Measurements from ENCODE around the gene SRD5A3. TPM values are rescaled to one million over a fixed set of nuclear protein-coding genes. Genes with fewer than 3 reads are reported as not detected.

SRD5A3 gene
- total and polyA plus RNA-seq, 4 donors = 5.2 to 18.2 (median 9.5) TPM

DNA sequence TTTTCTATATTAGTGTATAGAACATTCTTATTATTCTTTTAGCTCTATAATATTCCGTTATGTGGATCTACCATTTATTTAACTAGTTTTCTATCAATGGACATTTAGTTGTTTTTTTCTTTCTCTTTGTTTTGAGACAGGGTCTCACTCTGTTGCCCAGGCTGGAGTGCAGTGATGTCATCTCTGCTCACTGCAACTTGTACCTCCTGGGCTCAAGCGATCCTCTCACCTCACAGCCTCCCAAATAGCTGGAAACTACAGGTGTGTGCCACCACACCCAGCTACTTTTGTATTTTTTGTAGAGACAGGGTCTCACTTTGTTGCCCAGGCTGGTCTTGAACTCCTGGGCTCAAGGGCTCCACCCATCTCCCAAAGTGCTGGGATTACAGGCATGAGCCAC, 60.5 kb downstream of the SRD5A3 start:
- no peaks in the 10 kb centered on the region for H3K9me3 ChIP-seq (ENCODE audit: control insufficient read depth in 4 of 4, low read length in 3 of 4)
- H3K27me3 ChIP-seq (ENCODE audit: control insufficient read depth in 4 of 4, insufficient read depth in 4 of 4, low read length in 3 of 4) = no peaks in the 10 kb centered on the region
- no peak overlapping the region for H3K9ac ChIP-seq (ENCODE audit: low read depth in 1 of 2, low read length in 2 of 2)
- no peak overlapping the region for H3K4me3 ChIP-seq (ENCODE audit: low read depth in 1 of 3, low read length in 3 of 3)
- H3K36me3 ChIP-seq (ENCODE audit: control insufficient read depth in 4 of 4, insufficient read depth in 3 of 4, low read depth in 1 of 4, low read length in 3 of 4) = peaks cover 0 to 6% (median 3%) of the 10 kb centered on the region in 4 donors
- H3K4me1 ChIP-seq (ENCODE audit: control insufficient read depth in 4 of 4, insufficient read depth in 4 of 4, low read length in 3 of 4) = peaks cover 0 to 2% (median 0%) of the 10 kb centered on the region in 4 donors
- TF ChIP-seq TAF1 (conservative IDR thresholded peaks at IDR 0.05) (no peak), HNF4A (conservative IDR thresholded peaks at IDR 0.05) (no peak), SP1 (IDR thresholded peaks at IDR 0.05) (no peak), RAD21 (IDR thresholded peaks at IDR 0.05) (no peak), EGR1 (IDR thresholded peaks at IDR 0.05; ENCODE audit: low read depth in 2 of 2) (no peak), GABPA (IDR thresholded peaks at IDR 0.05 in 1 of 2, conservative IDR thresholded peaks at IDR 0.05 in 1 of 2) (no peak), CTCF (IDR thresholded peaks at IDR 0.05; ENCODE audit: low read depth, low read length, missing input control) (no peak), FOXA2 (IDR thresholded peaks at IDR 0.05) (no peak), REST (IDR thresholded peaks at IDR 0.05) (no peak)
- TF ChIP-seq, protein P1, sequence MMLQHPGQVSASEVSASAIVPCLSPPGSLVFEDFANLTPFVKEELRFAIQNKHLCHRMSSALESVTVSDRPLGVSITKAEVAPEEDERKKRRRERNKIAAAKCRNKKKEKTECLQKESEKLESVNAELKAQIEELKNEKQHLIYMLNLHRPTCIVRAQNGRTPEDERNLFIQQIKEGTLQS (IDR thresholded peaks at IDR 0.05) = no peak
- TF ChIP-seq, protein P2, sequence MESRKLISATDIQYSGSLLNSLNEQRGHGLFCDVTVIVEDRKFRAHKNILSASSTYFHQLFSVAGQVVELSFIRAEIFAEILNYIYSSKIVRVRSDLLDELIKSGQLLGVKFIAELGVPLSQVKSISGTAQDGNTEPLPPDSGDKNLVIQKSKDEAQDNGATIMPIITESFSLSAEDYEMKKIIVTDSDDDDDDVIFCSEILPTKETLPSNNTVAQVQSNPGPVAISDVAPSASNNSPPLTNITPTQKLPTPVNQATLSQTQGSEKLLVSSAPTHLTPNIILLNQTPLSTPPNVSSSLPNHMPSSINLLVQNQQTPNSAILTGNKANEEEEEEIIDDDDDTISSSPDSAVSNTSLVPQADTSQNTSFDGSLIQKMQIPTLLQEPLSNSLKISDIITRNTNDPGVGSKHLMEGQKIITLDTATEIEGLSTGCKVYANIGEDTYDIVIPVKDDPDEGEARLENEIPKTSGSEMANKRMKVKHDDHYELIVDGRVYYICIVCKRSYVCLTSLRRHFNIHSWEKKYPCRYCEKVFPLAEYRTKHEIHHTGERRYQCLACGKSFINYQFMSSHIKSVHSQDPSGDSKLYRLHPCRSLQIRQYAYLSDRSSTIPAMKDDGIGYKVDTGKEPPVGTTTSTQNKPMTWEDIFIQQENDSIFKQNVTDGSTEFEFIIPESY (IDR thresholded peaks at IDR 0.05) = no peak
- H3K27ac ChIP-seq (ENCODE audit: low read depth in 1 of 2, low read length in 2 of 2) = no peak overlapping the region
- no peak for DNase-seq (ENCODE audit: low spot score)
- WGBS = 98% methylated on average over 2 of the region's 2 CpGs

DNA sequence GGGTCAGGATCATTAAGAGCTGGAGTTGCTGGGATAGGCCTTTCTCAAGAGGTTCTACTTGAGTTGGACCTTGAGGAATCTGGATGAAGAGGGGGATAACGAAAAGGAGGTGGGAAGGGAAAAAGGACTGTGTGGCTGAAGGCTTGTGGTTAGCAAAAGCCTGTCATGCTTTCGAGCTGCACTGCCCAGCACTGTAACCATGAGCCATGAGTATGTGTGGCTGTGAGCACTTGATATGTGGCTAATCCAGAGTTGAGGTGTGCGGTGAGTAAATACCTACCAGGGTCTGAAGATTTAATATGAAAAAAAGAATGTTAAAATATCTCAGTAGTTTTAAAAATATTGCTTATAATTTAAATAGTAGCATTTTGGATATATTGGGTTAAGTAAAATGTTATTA, 61.1 kb downstream of the SRD5A3 start:
- Histone ChIP-seq H3K27ac (ENCODE audit: low read depth in 1 of 2, low read length in 2 of 2) (no peak overlapping the region), H3K9ac (ENCODE audit: low read depth in 1 of 2, low read length in 2 of 2) (no peak overlapping the region), H3K27me3 (ENCODE audit: control insufficient read depth in 4 of 4, insufficient read depth in 4 of 4, low read length in 3 of 4) (no peaks in the 10 kb centered on the region), H3K4me3 (ENCODE audit: low read depth in 1 of 3, low read length in 3 of 3) (no peak overlapping the region), H3K36me3 (ENCODE audit: control insufficient read depth in 4 of 4, insufficient read depth in 3 of 4, low read depth in 1 of 4, low read length in 3 of 4) (peaks cover 0 to 10% (median 4%) of the 10 kb centered on the region in 4 donors), H3K4me1 (ENCODE audit: control insufficient read depth in 4 of 4, insufficient read depth in 4 of 4, low read length in 3 of 4) (no peaks in the 10 kb centered on the region), H3K9me3 (ENCODE audit: control insufficient read depth in 4 of 4, low read length in 3 of 4) (no peaks in the 10 kb centered on the region)
- 91% methylated on average over 3 of the region's 3 CpGs for WGBS
- DNase-seq (ENCODE audit: low spot score) = no peak
- TF ChIP-seq, protein P1 (IDR thresholded peaks at IDR 0.05) = no peak
- no peak for TF ChIP-seq CTCF (IDR thresholded peaks at IDR 0.05; ENCODE audit: low read depth, low read length, missing input control)
- TF ChIP-seq FOXA1 (IDR thresholded peaks at IDR 0.05) = no peak
- TF ChIP-seq HNF4A (conservative IDR thresholded peaks at IDR 0.05) = no peak
- no peak for TF ChIP-seq EGR1 (IDR thresholded peaks at IDR 0.05; ENCODE audit: low read depth in 2 of 2)
- TF ChIP-seq HNF4G (IDR thresholded peaks at IDR 0.05) = no peak
- no peak for TF ChIP-seq SP1 (IDR thresholded peaks at IDR 0.05)
- TF ChIP-seq TAF1 (conservative IDR thresholded peaks at IDR 0.05) = no peak
- no peak for TF ChIP-seq YY1 (IDR thresholded peaks at IDR 0.05)
- no peak for TF ChIP-seq FOXA2 (IDR thresholded peaks at IDR 0.05)
- TF ChIP-seq RXRA (IDR thresholded peaks at IDR 0.05) = no peak
- TF ChIP-seq GABPA (IDR thresholded peaks at IDR 0.05 in 1 of 2, conservative IDR thresholded peaks at IDR 0.05 in 1 of 2) = no peak
- TF ChIP-seq, protein P2 (IDR thresholded peaks at IDR 0.05) = no peak
- no peak for TF ChIP-seq RAD21 (IDR thresholded peaks at IDR 0.05)

Measured in liver (tissue), 9 donors.